Liver (tissue), 3 donors: ENCODE measurements around the gene CARMIL1.

Experiments
- CTCF ChIP-seq: fragments of 150-350 bp; IDR thresholded peaks from 2 replicates; pipeline ENCODE4 v1.5.1; 2017; ENCODE audit warnings: improper control_type of control experiment, low read depth, low read length; ENCODE audit not compliant: missing input control
- FOXA1 ChIP-seq: IDR thresholded peaks from 2 replicates; pipeline ENCODE4 v1.6.1; 2016; ENCODE audit warnings: antibody characterized with exemption
- GABPA ChIP-seq, 2 donors: IDR thresholded peaks in 1 of 2; conservative IDR thresholded peaks in 1 of 2; 2 replicates each; pipeline ENCODE4 v1.6.1; 2016; ENCODE audit warnings: antibody characterized with exemption in 2 of 2, mild to moderate bottlenecking in 1 of 2, moderate library complexity in 1 of 2
- HNF4A ChIP-seq, 2 donors: conservative IDR thresholded peaks; 2 replicates each; pipeline ENCODE4 v1.6.1; 2016; ENCODE audit warnings: antibody characterized with exemption in 2 of 2, mild to moderate bottlenecking in 2 of 2
- HNF4G ChIP-seq: IDR thresholded peaks from 2 replicates; pipeline ENCODE4 v1.6.1; 2016; ENCODE audit warnings: antibody characterized with exemption
- JUND ChIP-seq, 2 donors: IDR thresholded peaks; 2 replicates each; pipeline ENCODE4 v1.6.1; 2016; ENCODE audit warnings: antibody characterized with exemption in 2 of 2
- MAX ChIP-seq: IDR thresholded peaks from 2 replicates; pipeline ENCODE4 v1.6.1; 2016; ENCODE audit warnings: antibody characterized with exemption
- NR2F2 ChIP-seq: IDR thresholded peaks from 2 replicates; pipeline ENCODE4 v1.6.1; 2016; ENCODE audit warnings: antibody characterized with exemption
- RAD21 ChIP-seq, 2 donors: IDR thresholded peaks; 2 replicates each; pipeline ENCODE4 v1.6.1; 2016; ENCODE audit warnings: antibody characterized with exemption in 2 of 2, mild to moderate bottlenecking in 2 of 2
- SP1 ChIP-seq: IDR thresholded peaks from 2 replicates; pipeline ENCODE4 v1.6.1; 2018; ENCODE audit warnings: antibody characterized with exemption, mild to moderate bottlenecking
- TAF1 ChIP-seq: conservative IDR thresholded peaks from 2 replicates; pipeline ENCODE4 v1.6.1; 2016; ENCODE audit warnings: antibody characterized with exemption, mild to moderate bottlenecking
- YY1 ChIP-seq: IDR thresholded peaks from 2 replicates; pipeline ENCODE4 v1.6.1; 2016; ENCODE audit warnings: antibody characterized with exemption, mild to moderate bottlenecking
- TF ChIP-seq, protein P1 (sequence below): IDR thresholded peaks from 2 replicates; pipeline ENCODE4 v1.6.1; 2016; ENCODE audit warnings: antibody characterized with exemption, mild to moderate bottlenecking
- TF ChIP-seq, protein P2 (sequence below): IDR thresholded peaks from 2 replicates; pipeline ENCODE4 v1.6.1; 2016; ENCODE audit warnings: antibody characterized with exemption
- donor health status: healthy.
- donor health status: healthy.

DNA sequence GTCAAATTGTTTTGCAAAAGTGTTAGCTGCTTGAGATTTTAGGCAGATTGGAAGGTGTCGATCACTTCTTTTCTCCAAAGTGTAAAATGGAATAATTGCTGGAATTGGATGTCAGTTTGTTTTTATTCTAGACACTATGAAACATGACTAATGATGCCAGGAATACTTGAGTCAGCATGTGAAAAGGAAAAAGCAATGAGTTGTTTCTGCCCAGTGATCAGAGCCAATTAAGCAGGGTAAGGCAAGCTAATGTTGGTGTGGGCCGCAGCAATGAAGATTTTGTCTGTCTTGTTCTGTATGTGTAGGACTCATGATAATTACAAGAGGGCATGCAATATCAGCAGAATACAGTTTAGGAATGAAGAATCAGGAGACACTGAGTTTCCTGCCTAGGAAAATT is 110.3 kb downstream of the CARMIL1 start:
- TF ChIP-seq CTCF: no peak
- TF ChIP-seq, protein P1, sequence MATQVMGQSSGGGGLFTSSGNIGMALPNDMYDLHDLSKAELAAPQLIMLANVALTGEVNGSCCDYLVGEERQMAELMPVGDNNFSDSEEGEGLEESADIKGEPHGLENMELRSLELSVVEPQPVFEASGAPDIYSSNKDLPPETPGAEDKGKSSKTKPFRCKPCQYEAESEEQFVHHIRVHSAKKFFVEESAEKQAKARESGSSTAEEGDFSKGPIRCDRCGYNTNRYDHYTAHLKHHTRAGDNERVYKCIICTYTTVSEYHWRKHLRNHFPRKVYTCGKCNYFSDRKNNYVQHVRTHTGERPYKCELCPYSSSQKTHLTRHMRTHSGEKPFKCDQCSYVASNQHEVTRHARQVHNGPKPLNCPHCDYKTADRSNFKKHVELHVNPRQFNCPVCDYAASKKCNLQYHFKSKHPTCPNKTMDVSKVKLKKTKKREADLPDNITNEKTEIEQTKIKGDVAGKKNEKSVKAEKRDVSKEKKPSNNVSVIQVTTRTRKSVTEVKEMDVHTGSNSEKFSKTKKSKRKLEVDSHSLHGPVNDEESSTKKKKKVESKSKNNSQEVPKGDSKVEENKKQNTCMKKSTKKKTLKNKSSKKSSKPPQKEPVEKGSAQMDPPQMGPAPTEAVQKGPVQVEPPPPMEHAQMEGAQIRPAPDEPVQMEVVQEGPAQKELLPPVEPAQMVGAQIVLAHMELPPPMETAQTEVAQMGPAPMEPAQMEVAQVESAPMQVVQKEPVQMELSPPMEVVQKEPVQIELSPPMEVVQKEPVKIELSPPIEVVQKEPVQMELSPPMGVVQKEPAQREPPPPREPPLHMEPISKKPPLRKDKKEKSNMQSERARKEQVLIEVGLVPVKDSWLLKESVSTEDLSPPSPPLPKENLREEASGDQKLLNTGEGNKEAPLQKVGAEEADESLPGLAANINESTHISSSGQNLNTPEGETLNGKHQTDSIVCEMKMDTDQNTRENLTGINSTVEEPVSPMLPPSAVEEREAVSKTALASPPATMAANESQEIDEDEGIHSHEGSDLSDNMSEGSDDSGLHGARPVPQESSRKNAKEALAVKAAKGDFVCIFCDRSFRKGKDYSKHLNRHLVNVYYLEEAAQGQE: no peak
- no peak for TF ChIP-seq HNF4G
- no peak for TF ChIP-seq SP1
- TF ChIP-seq TAF1: no peak
- TF ChIP-seq MAX: no peak
- TF ChIP-seq RAD21 (IDR thresholded peaks at IDR 0.05): no peak
- TF ChIP-seq GABPA (IDR thresholded peaks at IDR 0.05 in 1 of 2, conservative IDR thresholded peaks at IDR 0.05 in 1 of 2): no peak
- no peak for TF ChIP-seq JUND (IDR thresholded peaks at IDR 0.05)
- TF ChIP-seq YY1: no peak
- no peak for TF ChIP-seq NR2F2
- TF ChIP-seq FOXA1: no peak
- no peak for TF ChIP-seq HNF4A (conservative IDR thresholded peaks at IDR 0.05)
- TF ChIP-seq, protein P2, sequence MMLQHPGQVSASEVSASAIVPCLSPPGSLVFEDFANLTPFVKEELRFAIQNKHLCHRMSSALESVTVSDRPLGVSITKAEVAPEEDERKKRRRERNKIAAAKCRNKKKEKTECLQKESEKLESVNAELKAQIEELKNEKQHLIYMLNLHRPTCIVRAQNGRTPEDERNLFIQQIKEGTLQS: no peak
